ENCODE data around the gene BPIFB1. TPM values are rescaled to one million over a fixed set of nuclear protein-coding genes. Genes with fewer than 3 reads are reported as not detected.

BPIFB1 gene
- total RNA-seq, 1 donor from 2014 or later, result not detected

DNA sequence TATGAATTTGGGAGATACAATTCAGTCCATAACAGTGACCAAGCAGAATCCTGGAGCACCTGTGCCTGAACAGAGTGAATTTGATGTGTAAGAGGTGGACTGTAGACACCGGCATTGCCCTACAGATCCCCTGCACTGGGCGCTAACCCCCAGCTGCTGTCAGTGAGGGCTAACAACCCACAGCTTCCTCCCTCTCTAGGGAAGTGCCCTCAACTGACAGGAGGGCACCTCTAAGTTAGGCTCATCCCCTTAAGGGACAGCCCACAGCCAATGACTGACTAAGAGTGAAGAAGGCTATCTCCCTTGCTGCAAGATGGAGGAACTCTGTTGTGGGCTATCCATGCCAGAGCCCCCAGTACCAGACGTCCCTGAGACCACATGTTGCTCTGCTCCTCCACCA is 15.3 kb upstream of the BPIFB1 start:
- intact Hi-C loops (cut with DNase I), result no loop called here
- no peak for DNase-seq (ENCODE audit: low spot score)

- DNase-seq (ENCODE audit: low spot score), result no peak
- intact Hi-C loops (cut with DNase I), result no loop called here
Observed at GRCh38 chr20:33272155-33272873, 10.7 kb upstream of the BPIFB1 start.

DNA sequence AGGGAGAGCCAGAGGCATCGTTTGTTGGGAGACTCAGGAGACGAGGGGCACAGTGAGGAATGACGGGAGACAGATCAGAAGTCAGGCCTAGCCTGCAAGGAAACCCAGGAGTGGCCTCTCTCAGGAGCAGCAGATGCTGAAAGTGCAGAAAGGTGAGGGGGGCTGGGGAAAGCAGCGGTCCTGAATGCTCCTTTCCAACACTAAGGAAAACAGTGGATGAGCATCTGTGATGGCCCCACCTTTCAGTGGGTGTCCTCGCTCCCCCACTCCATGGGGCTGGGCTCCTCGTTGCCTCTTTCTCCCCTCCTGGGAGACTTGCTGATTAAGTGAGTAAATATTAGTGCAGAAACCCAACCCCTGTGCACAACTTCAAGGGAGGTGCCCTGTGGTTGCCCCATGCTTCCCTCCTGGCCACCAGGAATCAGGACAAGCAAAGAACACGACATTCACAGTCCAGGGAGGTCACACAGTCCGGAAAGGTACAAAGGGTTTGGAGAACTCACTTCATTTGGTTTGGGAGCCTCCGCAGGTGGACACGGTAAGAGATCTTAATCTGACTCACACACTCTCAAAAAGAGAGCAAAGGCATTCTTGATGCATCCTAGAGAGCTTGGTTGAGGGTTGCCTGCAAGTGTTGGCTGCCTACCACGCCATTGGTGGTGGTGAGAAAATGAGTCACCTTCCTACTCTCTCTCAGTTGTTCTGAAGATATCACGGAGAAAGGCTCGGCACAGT is 9.7 kb upstream of the BPIFB1 start:
- intact Hi-C loops (cut with DNase I), result no loop called here
- DNase-seq (ENCODE audit: low spot score), result no peak

GRCh38 chr20:33275215-33275614 is 7.8 kb upstream of the BPIFB1 start:
- DNase-seq (ENCODE audit: low spot score), result no peak
- intact Hi-C loops (cut with DNase I), result no loop called here

DNA sequence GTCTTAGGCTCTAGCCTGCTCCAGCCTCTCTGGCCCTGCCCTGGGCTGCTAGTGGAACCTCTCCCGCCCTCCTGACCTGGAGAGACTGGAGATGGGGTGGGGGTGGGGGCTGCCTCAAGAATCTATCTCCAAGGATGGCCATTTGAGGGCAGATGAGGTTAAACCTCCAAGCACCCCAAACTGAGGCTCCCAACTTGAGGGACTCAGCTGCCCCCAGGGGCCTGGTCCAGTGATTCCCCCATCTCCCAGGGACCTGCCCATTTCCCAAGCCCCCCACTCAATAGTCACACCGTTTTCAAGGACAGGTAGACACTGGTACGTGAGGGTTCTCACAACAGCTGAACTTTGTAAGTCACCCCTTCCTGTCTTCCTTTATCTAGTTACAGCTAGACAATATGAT is 7.1 kb upstream of the BPIFB1 start:
- intact Hi-C loops (cut with DNase I), result no loop called here
- DNase-seq (ENCODE audit: low spot score), result no peak

GRCh38 chr20:33276303-33277113 is 6.5 kb upstream of the BPIFB1 start:
- intact Hi-C loops (cut with DNase I), result no loop called here

GRCh38 chr20:33277471-33278441 is 5.3 kb upstream of the BPIFB1 start:
- peak; percentile 20 for DNase-seq (ENCODE audit: low spot score)
- intact Hi-C loops (cut with DNase I), result no loop called here

More at GRCh38 chr20:33276303-33277113, 6.5 kb upstream of the BPIFB1 start:
- no peak for DNase-seq (ENCODE audit: low spot score)

- DNase-seq (ENCODE audit: low spot score), result peak; percentile 12
- intact Hi-C loops (cut with DNase I), result no loop called here
Observed at GRCh38 chr20:33278700-33279099, 4.3 kb upstream of the BPIFB1 start.

- DNase-seq (ENCODE audit: low spot score), result peak; percentile 43
- intact Hi-C loops (cut with DNase I), result no loop called here
Observed at GRCh38 chr20:33279261-33279910, 3.6 kb upstream of the BPIFB1 start.

DNA sequence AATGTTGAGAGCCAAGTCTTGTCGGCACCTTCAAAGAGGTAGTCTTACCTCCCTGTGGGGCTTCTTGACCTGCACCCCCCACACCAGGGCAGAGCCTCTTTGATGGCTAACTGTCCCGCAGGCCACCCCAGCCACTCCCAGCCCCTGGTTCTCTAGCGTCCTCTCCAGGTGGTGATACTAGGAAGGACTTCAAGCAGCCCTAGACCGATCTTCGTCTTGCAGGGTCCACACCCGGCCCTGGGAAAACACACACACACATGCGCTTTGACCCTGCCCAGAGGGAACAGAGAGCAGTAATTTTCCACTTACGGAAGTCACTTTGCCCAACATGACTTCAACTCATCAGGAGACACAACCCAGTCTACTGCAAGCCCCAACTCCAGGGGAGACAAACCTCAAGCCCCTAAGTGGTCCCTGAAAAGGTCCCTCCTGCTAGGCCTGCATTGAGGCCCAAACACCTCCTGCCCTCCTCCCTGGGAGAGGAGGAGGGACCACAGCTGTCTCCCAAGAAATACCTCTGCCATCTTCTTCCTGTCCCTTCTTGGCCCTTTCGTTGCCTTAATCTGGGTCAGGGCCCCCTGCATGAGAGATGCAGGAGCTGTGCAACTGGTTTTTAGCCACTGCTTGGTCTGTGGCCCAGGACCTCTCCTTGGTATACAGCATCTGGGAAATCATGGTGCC is 2.9 kb upstream of the BPIFB1 start:
- intact Hi-C loops (cut with DNase I), result no loop called here
- no peak for DNase-seq (ENCODE audit: low spot score)

DNA sequence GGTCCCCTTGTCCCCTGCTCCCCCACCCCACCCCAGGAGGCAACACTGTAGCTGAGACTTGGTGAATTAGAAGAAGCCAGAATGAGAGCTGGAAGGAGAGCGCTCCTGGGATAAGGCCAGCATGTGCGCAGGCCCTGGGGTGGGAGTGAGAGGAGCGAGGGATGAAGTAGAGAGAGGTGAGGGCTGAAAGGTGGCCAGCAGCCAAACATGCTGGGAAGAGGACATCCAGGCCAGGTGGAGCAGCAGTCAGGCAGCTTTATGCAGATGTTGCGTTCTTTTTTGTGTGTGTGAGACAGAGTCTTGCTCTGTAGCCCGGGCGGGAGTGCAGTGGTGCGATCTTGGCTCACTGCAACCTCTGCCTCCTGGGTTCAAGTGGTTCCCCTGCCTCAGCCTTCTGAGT is 2.2 kb upstream of the BPIFB1 start:
- intact Hi-C loops (cut with DNase I), result no loop called here
- no peak for DNase-seq (ENCODE audit: low spot score)

DNA sequence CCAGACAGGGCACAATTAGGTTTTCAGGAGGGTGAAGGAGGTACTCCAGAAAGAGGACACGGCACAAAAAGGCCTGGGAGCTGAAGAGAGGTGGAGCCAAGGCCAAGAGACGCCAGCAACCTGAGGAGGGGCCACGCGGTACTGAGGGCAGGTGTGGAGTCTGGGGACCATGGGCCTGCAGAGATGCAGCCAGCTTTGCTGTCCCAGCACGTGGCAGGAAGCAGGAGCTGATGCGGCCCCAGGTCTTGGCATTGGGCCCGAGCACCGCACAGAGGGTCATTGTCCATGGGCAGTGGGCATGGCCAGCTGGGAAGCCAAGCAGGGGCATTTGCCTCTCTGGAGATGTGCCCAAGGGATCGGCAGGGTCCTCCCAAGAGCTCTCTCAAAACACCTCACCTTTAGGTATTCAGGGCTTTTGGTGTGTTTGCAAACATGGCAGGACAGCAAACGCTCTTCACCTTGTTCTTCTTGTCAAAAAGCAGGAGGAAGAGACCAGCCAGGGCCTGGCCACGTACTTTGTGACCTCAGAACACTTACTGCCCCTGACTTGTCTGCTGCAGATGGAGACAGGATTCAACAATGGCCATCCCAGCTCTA is 1.4 kb upstream of the BPIFB1 start:
- DNase-seq (ENCODE audit: low spot score), result no peak
- intact Hi-C loops (cut with DNase I), result no loop called here

- DNase-seq (ENCODE audit: low spot score), result no peak
- intact Hi-C loops (cut with DNase I), result no loop called here
Observed at GRCh38 chr20:33282196-33282934, 649 bp upstream of the BPIFB1 start.

DNA sequence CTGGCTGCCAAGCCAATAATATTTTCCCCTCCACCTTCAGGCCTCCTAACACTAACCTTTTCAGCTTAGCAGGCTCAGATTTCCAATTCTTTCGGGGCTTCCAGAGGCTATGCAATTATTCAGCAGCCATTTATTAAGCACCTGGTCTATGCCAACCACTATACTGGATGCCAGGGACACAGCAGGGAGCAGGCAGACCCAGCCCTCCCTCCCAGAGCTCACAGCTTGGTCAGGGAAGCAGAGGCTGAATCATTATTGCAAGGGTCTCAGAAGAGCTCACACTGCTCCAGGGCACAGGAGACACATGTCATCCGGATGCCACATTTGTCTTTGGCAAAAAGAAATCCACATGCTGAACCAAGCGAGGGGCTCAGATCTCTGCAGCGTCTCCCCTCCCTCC is 1.3 kb downstream of the BPIFB1 start:
- intact Hi-C loops (cut with DNase I), result no loop called here
- DNase-seq (ENCODE audit: low spot score), result no peak

DNA sequence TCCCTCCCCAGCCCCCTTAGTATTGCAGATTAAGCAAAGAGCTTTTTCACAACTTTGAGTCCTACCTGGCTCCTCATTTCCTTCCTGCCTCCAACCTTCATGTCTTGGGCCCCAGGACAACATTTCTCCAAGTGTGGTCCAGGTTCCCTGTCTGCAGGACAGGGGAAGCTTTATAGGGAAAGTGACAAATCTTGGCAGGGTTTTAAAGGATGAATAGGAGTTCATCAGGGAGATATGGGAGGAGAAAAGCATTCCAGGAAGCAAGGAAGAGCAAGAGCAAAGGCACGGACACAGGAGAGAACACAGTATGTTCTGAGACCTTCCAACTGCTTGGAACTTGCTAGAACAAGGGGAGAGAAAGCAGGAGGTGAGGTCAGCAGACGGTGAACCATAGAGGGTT is 1.9 kb downstream of the BPIFB1 start:
- DNase-seq (ENCODE audit: low spot score), result no peak
- intact Hi-C loops (cut with DNase I), result no loop called here

DNA sequence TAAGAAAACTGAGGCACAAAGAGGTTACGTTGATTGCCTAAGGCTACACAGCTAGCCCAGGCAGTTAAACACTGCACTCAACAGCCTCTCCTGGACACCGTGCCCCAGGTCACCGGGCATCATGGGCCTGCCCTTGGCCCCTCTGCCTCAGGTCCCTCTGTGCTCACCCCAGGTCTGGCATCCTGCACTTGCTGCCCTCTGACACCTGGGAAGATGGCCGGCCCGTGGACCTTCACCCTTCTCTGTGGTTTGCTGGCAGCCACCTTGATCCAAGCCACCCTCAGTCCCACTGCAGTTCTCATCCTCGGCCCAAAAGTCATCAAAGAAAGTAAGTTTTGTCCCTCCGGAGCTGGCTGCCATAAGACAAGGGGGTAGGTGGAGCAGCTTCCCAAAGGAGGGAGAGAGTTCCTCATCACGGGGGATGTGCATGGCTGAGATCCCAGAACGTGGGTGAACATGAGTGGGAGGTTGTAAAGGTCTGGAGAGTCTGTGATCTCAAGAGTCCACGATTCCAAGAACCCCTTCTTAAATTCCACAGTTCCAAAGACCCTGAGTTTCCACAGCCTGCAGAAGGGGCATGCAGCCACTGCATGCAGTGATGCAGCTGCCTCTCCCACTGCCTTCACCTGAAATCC is 3.0 kb downstream of the BPIFB1 start:
- no peak for DNase-seq (ENCODE audit: low spot score)
- intact Hi-C loops (cut with DNase I), result no loop called here

- no peak for DNase-seq (ENCODE audit: low spot score)
- intact Hi-C loops (cut with DNase I), result no loop called here
Observed at GRCh38 chr20:33287884-33288283, 4.9 kb downstream of the BPIFB1 start.
